Omental fat pad (tissue), 4 donors: Measurements from ENCODE around the gene NCOA1. TPM values are rescaled to one million over a fixed set of nuclear protein-coding genes. Genes with fewer than 3 reads are reported as not detected.
"Not testable (repeated sequence)": the region's sequence is repeated elsewhere in the genome, so short reads cannot be mapped to it uniquely, and the experiment has no call there.

Experiments used
- ATAC-seq: fragments of 150-250 bp; one replicate; pipeline ENCODE4 v1.9.1; 2016; ENCODE audit warnings: mild to moderate bottlenecking, moderate library complexity; ENCODE audit not compliant: low FRiP score
- DNase-seq: peaks from one replicate; pipeline ENCODE4 v3.0.0-alpha.2; 2019; ENCODE audit warnings: low spot score
- CTCF ChIP-seq, 3 donors: fragments of 450-650 bp; IDR thresholded peaks; one replicate each; pipeline ENCODE4 v1.5.1; 2016 to 2017; ENCODE audit warnings: antibody characterized with exemption in 3 of 3, mild to moderate bottlenecking in 3 of 3, moderate library complexity in 2 of 3
- total RNA-seq, 4 donors: library from RNA; depleted of rRNA; stranded (reverse); fragments of >200 nt; gene quantifications; one replicate each; pipeline ENCODE4 v1.1.0, GENCODE V29; 2016

Gene NCOA1
- total RNA-seq, 4 donors from 2014 or later, result 46.8 to 80.1 (median 50.1) TPM

GRCh38 chr2:24565537-24565936, 74.5 kb downstream of the NCOA1 start:
- DNase-seq (no peak), ATAC-seq (no peak)
- TF ChIP-seq CTCF (IDR thresholded peaks at IDR 0.05), result no peak

GRCh38 chr2:24566209-24566608, 75.2 kb downstream of the NCOA1 start:
- ATAC-seq (no peak), DNase-seq (no peak)
- TF ChIP-seq CTCF (IDR thresholded peaks at IDR 0.05), result no peak

- no peak for TF ChIP-seq CTCF (IDR thresholded peaks at IDR 0.05)
- no peak for ATAC-seq
- no peak for DNase-seq
These were observed 75.6 kb downstream of the NCOA1 start for GRCh38 chr2:24566630-24567029.

GRCh38 chr2:24568551-24568950, 77.5 kb downstream of the NCOA1 start:
- no peak for ATAC-seq
- TF ChIP-seq CTCF (IDR thresholded peaks at IDR 0.05), result no peak
- no peak for DNase-seq

- not testable (repeated sequence) for ATAC-seq
These were observed 78.5 kb downstream of the NCOA1 start for GRCh38 chr2:24569565-24569964.

GRCh38 chr2:24570225-24570624, 79.2 kb downstream of the NCOA1 start:
- no peak for TF ChIP-seq CTCF (IDR thresholded peaks at IDR 0.05)
- ATAC-seq (no peak), DNase-seq (no peak)

More at GRCh38 chr2:24569565-24569964, 78.5 kb downstream of the NCOA1 start:
- DNase-seq, result not testable (repeated sequence)

- no peak for ATAC-seq
- DNase-seq, result no peak
- TF ChIP-seq CTCF (IDR thresholded peaks at IDR 0.05), result no peak
These were observed 80.9 kb downstream of the NCOA1 start for GRCh38 chr2:24571828-24572442.
